Erythroblast (primary cell): ENCODE results near the gene LHFPL2.

Experiments used
- GATA1 ChIP-seq: IDR thresholded peaks from 2 replicates; pipeline ENCODE4 v1.6.1; 2011; ENCODE audit warnings: low read depth, mild to moderate bottlenecking, control low read depth, low read length, moderate library complexity
- POLR2A ChIP-seq: IDR thresholded peaks from 2 replicates; pipeline ENCODE4 v1.6.1; 2011; ENCODE audit warnings: mild to moderate bottlenecking, low read length

DNA sequence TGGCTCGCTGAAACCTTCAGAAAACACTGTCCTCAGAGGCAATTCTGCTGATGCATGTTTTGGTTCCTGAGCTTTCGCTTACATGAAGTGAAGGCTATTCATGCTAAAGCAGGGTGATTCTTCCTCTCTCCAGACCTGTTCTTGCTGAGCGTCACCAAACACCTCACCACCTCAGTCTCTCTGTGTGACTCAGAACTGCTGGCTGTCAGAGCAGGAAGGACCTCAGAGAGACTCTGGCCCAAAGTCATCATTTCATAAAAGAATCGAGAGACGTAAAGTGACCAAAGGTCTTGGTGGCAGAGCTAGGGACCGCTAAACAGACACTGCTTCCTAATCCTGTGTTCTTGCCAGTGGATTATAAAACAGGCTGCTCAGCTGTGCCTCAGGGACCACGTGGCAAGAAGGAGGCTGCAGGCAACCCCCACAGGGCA, 73.8 kb downstream of the LHFPL2 start:
- TF ChIP-seq POLR2A (no peak), GATA1 (no peak)
